ENCODE data around the gene ARFRP1.
A peak's percentile ranks its signal among the peaks of the same experiment; 100 is the strongest.

The ARFRP1 gene

DNA sequence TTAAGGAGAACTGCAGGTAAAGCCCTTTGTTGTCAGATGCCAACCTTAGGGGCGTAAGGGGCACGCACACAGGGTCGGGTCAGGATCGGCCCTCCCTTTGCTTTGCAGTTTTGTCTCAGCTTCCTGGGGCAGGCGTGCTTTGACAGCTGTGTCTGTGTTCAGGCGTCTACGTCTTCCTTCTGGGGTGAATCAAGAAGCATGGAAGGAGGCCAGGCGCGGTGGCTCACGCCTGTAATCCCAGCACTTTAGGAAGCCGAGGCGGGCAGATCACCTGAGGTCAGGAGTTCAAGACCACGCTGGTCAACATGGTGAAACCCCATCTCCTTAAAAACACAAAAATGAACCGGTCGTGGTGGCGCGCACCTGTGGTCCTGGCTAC is 1.4 kb upstream of the ARFRP1 start:
- H3K79me2 ChIP-seq (ENCODE audit: insufficient read depth, low read depth): peaks cover 62% of the 10 kb centered on the region; the same call in 1 of the 2 replicates
- H3K27me3 ChIP-seq (ENCODE audit: insufficient read depth, low read depth): no peaks in the 10 kb centered on the region
- H4K20me1 ChIP-seq (ENCODE audit: insufficient read depth): peaks cover 3% of the 10 kb centered on the region; the same call in 1 of the 2 replicates
- H3K9ac ChIP-seq: no peak overlapping the region
- TF ChIP-seq, protein P1, sequence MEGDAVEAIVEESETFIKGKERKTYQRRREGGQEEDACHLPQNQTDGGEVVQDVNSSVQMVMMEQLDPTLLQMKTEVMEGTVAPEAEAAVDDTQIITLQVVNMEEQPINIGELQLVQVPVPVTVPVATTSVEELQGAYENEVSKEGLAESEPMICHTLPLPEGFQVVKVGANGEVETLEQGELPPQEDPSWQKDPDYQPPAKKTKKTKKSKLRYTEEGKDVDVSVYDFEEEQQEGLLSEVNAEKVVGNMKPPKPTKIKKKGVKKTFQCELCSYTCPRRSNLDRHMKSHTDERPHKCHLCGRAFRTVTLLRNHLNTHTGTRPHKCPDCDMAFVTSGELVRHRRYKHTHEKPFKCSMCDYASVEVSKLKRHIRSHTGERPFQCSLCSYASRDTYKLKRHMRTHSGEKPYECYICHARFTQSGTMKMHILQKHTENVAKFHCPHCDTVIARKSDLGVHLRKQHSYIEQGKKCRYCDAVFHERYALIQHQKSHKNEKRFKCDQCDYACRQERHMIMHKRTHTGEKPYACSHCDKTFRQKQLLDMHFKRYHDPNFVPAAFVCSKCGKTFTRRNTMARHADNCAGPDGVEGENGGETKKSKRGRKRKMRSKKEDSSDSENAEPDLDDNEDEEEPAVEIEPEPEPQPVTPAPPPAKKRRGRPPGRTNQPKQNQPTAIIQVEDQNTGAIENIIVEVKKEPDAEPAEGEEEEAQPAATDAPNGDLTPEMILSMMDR (conservative IDR thresholded peaks at IDR 0.05; ENCODE audit: low read depth, low read length): no peak
- peaks cover under 1% of the 10 kb centered on the region; the same call in 1 of the 2 replicates for H3K36me3 ChIP-seq (ENCODE audit: insufficient read depth)
- H3K4me2 ChIP-seq: peak overlapping the region; percentile 86; the same call in 1 of the 2 replicates
- H2AFZ ChIP-seq (ENCODE audit: low read depth): no peak overlapping the region
- H3K4me1 ChIP-seq (ENCODE audit: low read depth, poor library complexity, severe bottlenecking): peaks cover 20% of the 10 kb centered on the region
- H3K27ac ChIP-seq: no peak overlapping the region
- no peak overlapping the region for H3K4me3 ChIP-seq (IDR thresholded peaks at IDR 0.05; ENCODE audit: insufficient read depth, low read depth, low read length)

DNA sequence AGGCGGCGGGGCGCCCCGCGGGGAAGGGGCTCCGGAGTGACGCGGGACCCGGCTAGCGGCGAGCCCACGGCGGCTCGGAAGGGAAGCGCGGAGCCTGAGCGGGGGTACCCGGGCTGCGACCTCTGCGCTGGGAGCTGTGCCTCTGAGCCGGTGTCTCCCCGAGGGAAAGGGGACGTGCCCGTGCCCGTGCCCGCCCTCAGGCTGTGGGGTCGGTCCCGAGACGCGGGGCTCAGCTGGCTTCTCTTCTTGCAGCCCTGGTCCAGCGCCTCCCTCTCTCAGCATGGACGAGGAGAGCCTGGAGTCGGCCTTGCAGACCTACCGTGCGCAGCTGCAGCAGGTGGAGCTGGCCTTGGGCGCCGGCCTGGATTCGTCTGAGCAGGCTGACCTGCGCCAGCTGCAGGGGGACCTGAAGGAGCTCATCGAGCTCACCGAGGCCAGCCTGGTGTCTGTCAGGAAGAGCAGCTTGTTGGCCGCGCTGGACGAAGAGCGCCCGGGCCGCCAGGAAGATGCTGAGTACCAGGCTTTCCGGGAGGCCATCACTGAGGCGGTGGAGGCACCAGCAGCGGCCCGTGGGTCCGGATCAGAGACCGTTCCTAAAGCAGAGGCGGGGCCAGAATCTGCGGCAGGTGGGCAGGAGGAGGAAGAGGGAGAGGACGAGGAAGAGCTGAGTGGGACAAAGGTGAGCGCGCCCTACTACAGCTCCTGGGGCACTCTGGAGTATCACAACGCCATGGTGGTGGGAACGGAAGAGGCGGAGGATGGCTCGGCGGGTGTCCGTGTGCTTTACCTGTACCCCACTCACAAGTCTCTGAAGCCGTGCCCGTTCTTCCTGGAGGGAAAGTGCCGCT is 749 bp upstream of the ARFRP1 start:
- Histone ChIP-seq H2AFZ (ENCODE audit: low read depth) (peak overlapping the region; percentile 42), H3K27me3 (ENCODE audit: insufficient read depth, low read depth) (no peaks in the 10 kb centered on the region), H3K36me3 (ENCODE audit: insufficient read depth) (no peaks in the 10 kb centered on the region; the same call in 1 of the 2 replicates), H3K9ac (peak overlapping the region; percentile 52; the same call in 1 of the 2 replicates), H3K4me2 (peak overlapping the region; percentile 86), H3K4me3 (IDR thresholded peaks at IDR 0.05; ENCODE audit: insufficient read depth, low read depth, low read length) (no peak overlapping the region), H3K79me2 (ENCODE audit: insufficient read depth, low read depth) (peaks cover 61% of the 10 kb centered on the region; the same call in 1 of the 2 replicates), H4K20me1 (ENCODE audit: insufficient read depth) (peaks cover 3% of the 10 kb centered on the region; the same call in 1 of the 2 replicates), H3K27ac (no peak overlapping the region; the same call in 1 of the 2 replicates), H3K4me1 (ENCODE audit: low read depth, poor library complexity, severe bottlenecking) (peaks cover 20% of the 10 kb centered on the region)
- TF ChIP-seq, protein P1 (conservative IDR thresholded peaks at IDR 0.05; ENCODE audit: low read depth, low read length): no peak

DNA sequence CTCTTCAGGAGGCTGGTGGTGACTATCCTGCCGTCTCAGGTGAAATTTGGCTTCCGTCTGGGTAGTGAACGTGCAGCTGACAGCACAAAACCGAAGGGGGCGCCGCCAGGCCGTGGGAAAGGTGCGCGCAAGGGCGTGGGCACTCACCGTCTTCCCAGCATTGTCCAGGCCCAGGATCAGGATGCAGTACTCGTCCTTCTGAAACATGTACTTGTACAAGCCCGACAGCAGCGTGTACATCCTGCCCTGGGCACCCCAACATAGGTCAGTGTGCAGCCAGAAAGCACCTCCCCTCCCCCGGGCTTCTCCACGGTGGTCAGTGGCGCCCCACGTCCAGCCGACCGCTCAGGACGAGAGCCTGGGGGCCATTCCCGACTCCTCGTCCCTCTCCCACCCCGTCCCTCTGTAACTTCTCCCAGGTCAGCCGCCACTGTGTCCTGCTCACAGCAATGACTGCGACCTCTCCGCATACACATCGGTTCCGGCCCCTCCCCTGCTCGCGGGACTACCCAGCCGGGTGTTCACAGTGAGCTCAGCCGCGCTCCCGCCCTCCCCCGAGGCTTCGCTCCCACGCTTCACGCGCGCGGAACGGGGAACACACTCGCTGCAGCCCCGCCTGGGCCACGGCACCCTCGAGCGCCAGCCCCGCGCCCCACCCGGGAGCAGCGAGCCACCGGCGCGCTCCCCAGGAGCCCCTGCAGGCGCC is 771 bp downstream of the ARFRP1 start:
- Histone ChIP-seq H3K4me3 (IDR thresholded peaks at IDR 0.05; ENCODE audit: insufficient read depth, low read depth, low read length) (no peak overlapping the region), H3K4me2 (peak overlapping the region; percentile 83), H2AFZ (ENCODE audit: low read depth) (peak overlapping the region; percentile 42), H3K36me3 (ENCODE audit: insufficient read depth) (no peaks in the 10 kb centered on the region; the same call in 1 of the 2 replicates), H3K27ac (peak overlapping the region; percentile 53), H4K20me1 (ENCODE audit: insufficient read depth) (peaks cover 3% of the 10 kb centered on the region; the same call in 1 of the 2 replicates), H3K79me2 (ENCODE audit: insufficient read depth, low read depth) (peaks cover 47% of the 10 kb centered on the region; the same call in 1 of the 2 replicates), H3K27me3 (ENCODE audit: insufficient read depth, low read depth) (no peaks in the 10 kb centered on the region), H3K4me1 (ENCODE audit: low read depth, poor library complexity, severe bottlenecking) (peaks cover 20% of the 10 kb centered on the region), H3K9ac (peak overlapping the region; percentile 52)
- TF ChIP-seq, protein P1 (conservative IDR thresholded peaks at IDR 0.05; ENCODE audit: low read depth, low read length): peak; percentile 79

DNA sequence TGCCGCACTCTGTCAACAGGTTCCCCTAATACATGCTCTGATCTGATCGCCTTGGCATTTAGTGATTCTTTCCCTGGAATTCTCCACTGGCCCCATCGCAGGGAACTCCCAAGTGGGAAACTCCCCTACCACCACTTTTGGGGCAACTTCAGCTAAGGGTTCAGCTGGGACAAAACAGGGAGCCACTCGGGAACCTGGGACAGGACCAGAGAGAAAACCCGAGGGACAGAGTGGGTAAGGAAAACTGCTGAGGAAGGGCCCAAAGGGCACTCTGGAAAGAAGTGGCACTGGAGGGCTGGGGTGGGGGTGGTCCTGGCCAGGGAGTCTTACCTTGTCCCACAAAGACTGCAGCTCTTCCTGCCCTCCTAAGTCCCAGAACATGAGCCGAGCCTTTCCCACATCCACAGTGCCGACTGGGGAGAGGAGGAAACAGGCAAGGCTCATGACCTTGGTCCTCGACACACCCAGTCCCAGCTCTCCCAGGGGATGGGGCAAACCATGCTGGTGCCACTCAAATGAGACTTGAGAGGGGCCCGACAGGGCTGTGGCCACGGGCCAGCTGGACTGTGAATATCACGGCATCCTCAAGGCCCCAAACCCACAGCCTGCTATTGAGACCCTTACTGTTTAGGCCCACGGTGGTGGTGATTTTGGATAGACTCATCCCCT is 1.6 kb downstream of the ARFRP1 start:
- peaks cover 39% of the 10 kb centered on the region; the same call in 1 of the 2 replicates for H3K79me2 ChIP-seq (ENCODE audit: insufficient read depth, low read depth)
- H3K9ac ChIP-seq: no peak overlapping the region
- no peak overlapping the region for H3K27ac ChIP-seq
- H2AFZ ChIP-seq (ENCODE audit: low read depth): no peak overlapping the region
- H3K4me1 ChIP-seq (ENCODE audit: low read depth, poor library complexity, severe bottlenecking): peaks cover 20% of the 10 kb centered on the region
- no peak overlapping the region for H3K4me3 ChIP-seq (IDR thresholded peaks at IDR 0.05; ENCODE audit: insufficient read depth, low read depth, low read length)
- TF ChIP-seq, protein P1 (conservative IDR thresholded peaks at IDR 0.05; ENCODE audit: low read depth, low read length): no peak
- H3K27me3 ChIP-seq (ENCODE audit: insufficient read depth, low read depth): no peaks in the 10 kb centered on the region
- H3K36me3 ChIP-seq (ENCODE audit: insufficient read depth): no peaks in the 10 kb centered on the region; the same call in 1 of the 2 replicates
- peaks cover 3% of the 10 kb centered on the region; the same call in 1 of the 2 replicates for H4K20me1 ChIP-seq (ENCODE audit: insufficient read depth)
- H3K4me2 ChIP-seq: peak overlapping the region; percentile 83; the same call in 1 of the 2 replicates

Data from KMS-11 (cell line).